OCI-LY7 (cell line): Measurements from ENCODE around the gene SAMM50.

Experiments used
- EZH2phosphoT487 ChIP-seq: fragments of 200-600 bp; sonication (generic); IDR thresholded peaks from 2 replicates; pipeline ENCODE4 v1.6.1; 2018; ENCODE audit warnings: low read depth, borderline replicate concordance, mild to moderate bottlenecking, mixed run types, antibody characterized with exemption, low read length, moderate library complexity, mixed read lengths
- TF ChIP-seq, protein P1 (sequence below): fragments of 200-600 bp; sonication (generic); conservative IDR thresholded peaks from 2 replicates; pipeline ENCODE4 v1.5.1; 2014; ENCODE audit warnings: mild to moderate bottlenecking, antibody characterized with exemption, low read length, moderate library complexity, mixed read lengths

DNA sequence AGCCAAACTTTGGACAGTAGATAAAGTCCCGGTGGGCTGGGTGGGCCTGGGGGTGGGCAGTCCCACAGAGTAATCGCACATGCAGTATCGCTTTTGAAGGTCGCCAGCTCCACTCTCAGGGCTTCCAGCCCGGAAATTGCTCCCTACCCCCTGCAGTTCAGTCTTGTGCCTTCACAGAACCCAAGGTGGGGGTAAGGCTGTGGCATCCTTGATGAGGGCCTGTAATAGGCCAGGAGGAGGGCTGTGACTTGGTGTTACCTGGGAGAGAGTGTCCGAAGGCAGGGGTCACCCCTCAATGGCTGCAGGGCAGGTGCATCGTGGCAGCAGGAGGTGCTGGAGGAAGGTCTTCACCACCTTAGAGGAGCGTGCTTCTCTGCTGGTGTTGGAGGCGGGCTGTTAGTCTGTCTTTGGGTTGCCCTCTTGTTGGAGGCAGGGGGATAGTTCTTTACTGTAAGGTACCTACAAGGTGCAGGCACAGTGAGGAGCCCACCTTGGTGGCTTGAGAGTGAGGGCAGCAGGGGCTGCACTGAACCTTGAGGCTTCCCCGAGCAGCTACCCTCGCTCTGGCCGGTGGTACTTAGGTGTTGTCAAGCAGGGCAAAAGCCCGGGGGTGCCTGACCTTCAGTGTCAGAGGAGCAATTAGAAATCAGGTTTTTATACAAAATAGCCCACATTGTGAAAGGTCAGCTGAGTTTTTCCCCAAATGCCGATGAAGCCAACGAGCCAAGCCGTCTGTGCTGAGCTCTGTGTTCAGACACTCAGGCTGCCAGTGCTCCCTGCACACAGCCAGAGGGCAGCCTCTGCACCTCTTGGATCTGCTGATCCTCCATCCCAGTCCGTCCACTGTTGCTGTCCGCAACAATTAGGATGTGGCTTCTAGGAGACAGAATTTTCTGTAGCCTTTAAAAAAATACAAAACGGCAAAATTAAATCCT, 21.9 kb downstream of the SAMM50 start:
- TF ChIP-seq, protein P1, sequence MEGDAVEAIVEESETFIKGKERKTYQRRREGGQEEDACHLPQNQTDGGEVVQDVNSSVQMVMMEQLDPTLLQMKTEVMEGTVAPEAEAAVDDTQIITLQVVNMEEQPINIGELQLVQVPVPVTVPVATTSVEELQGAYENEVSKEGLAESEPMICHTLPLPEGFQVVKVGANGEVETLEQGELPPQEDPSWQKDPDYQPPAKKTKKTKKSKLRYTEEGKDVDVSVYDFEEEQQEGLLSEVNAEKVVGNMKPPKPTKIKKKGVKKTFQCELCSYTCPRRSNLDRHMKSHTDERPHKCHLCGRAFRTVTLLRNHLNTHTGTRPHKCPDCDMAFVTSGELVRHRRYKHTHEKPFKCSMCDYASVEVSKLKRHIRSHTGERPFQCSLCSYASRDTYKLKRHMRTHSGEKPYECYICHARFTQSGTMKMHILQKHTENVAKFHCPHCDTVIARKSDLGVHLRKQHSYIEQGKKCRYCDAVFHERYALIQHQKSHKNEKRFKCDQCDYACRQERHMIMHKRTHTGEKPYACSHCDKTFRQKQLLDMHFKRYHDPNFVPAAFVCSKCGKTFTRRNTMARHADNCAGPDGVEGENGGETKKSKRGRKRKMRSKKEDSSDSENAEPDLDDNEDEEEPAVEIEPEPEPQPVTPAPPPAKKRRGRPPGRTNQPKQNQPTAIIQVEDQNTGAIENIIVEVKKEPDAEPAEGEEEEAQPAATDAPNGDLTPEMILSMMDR = no peak
- TF ChIP-seq EZH2phosphoT487 = no peak
